GM12878 (cell line): Measurements from ENCODE around the gene RNF223. TPM values are rescaled to one million over a fixed set of nuclear protein-coding genes. Genes with fewer than 3 reads are reported as not detected.

Experiments
- ATAC-seq: fragments of 200-7000 bp; cut with Tn5 transposase; 3 replicates; pipeline ENCODE4 v1.9.1; 2020; ENCODE audit warnings: mild to moderate bottlenecking, moderate library complexity
- BruUV-seq: library from RNA; stranded (reverse); fragments of 400-500 nt; replicated peaks from 2 replicates; lab custom pipeline; 2021; lab: Mats Ljungman, UMichigan
- CTCF ChIA-PET: fragments of 300-600 bp; sonication (Branson Sonifier 250); formaldehyde crosslinking; extraction: SDS; loops from one replicate; lab custom pipeline; 2021; ENCODE audit warnings: inconsistent platforms; lab: Yijun Ruan, JAX
- POLR2A ChIA-PET: fragments of 350-600 bp; formaldehyde crosslinking; extraction: SDS; loops from one replicate; lab custom pipeline; 2021; ENCODE audit warnings: inconsistent platforms; lab: Charles Lee
- RAD21 ChIA-PET: fragments of 300-600 bp; sonication (Branson Sonifier 250); formaldehyde crosslinking; loops from one replicate; lab custom pipeline; 2023; ENCODE audit warnings: antibody characterized with exemption; ENCODE audit not compliant: unreplicated experiment; lab: Charles Lee
- SMC1A ChIA-PET: fragments of 300-600 bp; sonication (Branson Sonifier 250); formaldehyde crosslinking; loops from one replicate; lab custom pipeline; 2023; ENCODE audit not compliant: unreplicated experiment, uncharacterized antibody; lab: Charles Lee
- DNase-seq: peaks from one replicate; pipeline ENCODE4 v3.0.0-alpha.2; 2011; ENCODE audit warnings: low read depth, low spot score
- FAIRE-seq: peaks from 3 replicates; lab custom pipeline; 2011; peaks lifted over from hg19 to GRCh38; lab: Jason Lieb, UNC
- H2AFZ ChIP-seq: 2 replicates; pipeline ENCODE4 v1.6.0; 2011; ENCODE audit warnings: low read depth, low read length, control low read depth; ENCODE audit not compliant: control insufficient read depth
- H3K27ac ChIP-seq: 2 replicates; pipeline ENCODE4 v1.5.1; 2011; ENCODE audit warnings: control low read depth; ENCODE audit not compliant: control insufficient read depth, insufficient read depth
- H3K27me3 ChIP-seq, 2 experiments: replicated peaks in 1 of 2; 2 replicates each; pipeline versions ENCODE4 v1.6.0 to v1.6.1; 2011; ENCODE audit warnings: low read length in 1 of 2; ENCODE audit not compliant: control insufficient read depth in 2 of 2, insufficient read depth in 2 of 2
- H3K36me3 ChIP-seq, 2 experiments: 2 replicates each; pipeline ENCODE4 v1.5.1; 2011; ENCODE audit warnings: low read length in 1 of 2; ENCODE audit not compliant: control insufficient read depth in 2 of 2, insufficient read depth in 2 of 2
- H3K4me1 ChIP-seq: 2 replicates; pipeline ENCODE4 v1.6.1; 2011; ENCODE audit warnings: mild to moderate bottlenecking, low read length, moderate library complexity, mixed read lengths; ENCODE audit not compliant: control insufficient read depth, insufficient read depth
- H3K4me2 ChIP-seq: 2 replicates; pipeline ENCODE4 v1.6.0; 2011; ENCODE audit warnings: control low read depth; ENCODE audit not compliant: control insufficient read depth, insufficient read depth
- H3K4me3 ChIP-seq: fragments of 200-600 bp; sonication (generic); 2 replicates; pipeline ENCODE4 v1.5.1; 2016
- H3K79me2 ChIP-seq: 2 replicates; pipeline ENCODE4 v1.6.0; 2011; ENCODE audit warnings: low read length; ENCODE audit not compliant: control insufficient read depth, insufficient read depth
- H3K9ac ChIP-seq: 2 replicates; pipeline ENCODE4 v1.8.0; 2011; ENCODE audit warnings: low read length, control low read depth, mixed read lengths; ENCODE audit not compliant: control insufficient read depth, insufficient read depth
- H3K9me3 ChIP-seq: replicated peaks from 3 replicates; pipeline ENCODE4 v1.5.1; 2011; ENCODE audit warnings: mild to moderate bottlenecking, low read length; ENCODE audit not compliant: control insufficient read depth, insufficient read depth
- H4K20me1 ChIP-seq: 2 replicates; pipeline ENCODE4 v1.6.0; 2011; ENCODE audit not compliant: control insufficient read depth, insufficient read depth
- BRCA1 ChIP-seq: IDR thresholded peaks from 2 replicates; pipeline ENCODE4 v1.6.1; 2011; ENCODE audit warnings: low read depth, low read length, improper control_type of control experiment
- E2F8 ChIP-seq: fragments of 450-650 bp; IDR thresholded peaks from 2 replicates; pipeline ENCODE4 v1.6.1; 2018; ENCODE audit warnings: mild to moderate bottlenecking, low read depth, moderate library complexity; ENCODE audit not compliant: partially characterized antibody
- ELK1 ChIP-seq: IDR thresholded peaks from 2 replicates; pipeline ENCODE4 v1.6.1; 2012; ENCODE audit warnings: low read depth, low read length, improper control_type of control experiment
- ETV6 ChIP-seq, 2 experiments: fragments of 450-650 bp in 1 of 2; IDR thresholded peaks in 1 of 2; conservative IDR thresholded peaks in 1 of 2; 2 replicates each; pipeline ENCODE4 v1.6.1; 2014; ENCODE audit warnings: antibody characterized with exemption in 1 of 2, borderline replicate concordance in 1 of 2, low read depth in 1 of 2, mild to moderate bottlenecking in 1 of 2, moderate library complexity in 1 of 2
- MTA3 ChIP-seq: IDR thresholded peaks from 2 replicates; pipeline ENCODE4 v1.6.1; 2012; ENCODE audit warnings: low read length, inconsistent platforms, borderline replicate concordance
- MYB ChIP-seq: fragments of 150-350 bp; IDR thresholded peaks from 2 replicates; pipeline ENCODE4 v1.6.1; 2014; ENCODE audit warnings: mild to moderate bottlenecking, low read depth, low read length, borderline replicate concordance
- POU2F2 ChIP-seq: IDR thresholded peaks from 3 replicates; pipeline ENCODE4 v1.6.1; 2011; ENCODE audit warnings: low read depth, mild to moderate bottlenecking, low read length, borderline replicate concordance
- RCOR1 ChIP-seq: conservative IDR thresholded peaks from 2 replicates; pipeline ENCODE4 v1.6.1; 2012; ENCODE audit warnings: low read depth, low read length, improper control_type of control experiment
- TCF3 ChIP-seq: IDR thresholded peaks from 2 replicates; pipeline ENCODE4 v1.6.1; 2012; ENCODE audit warnings: low read depth, mild to moderate bottlenecking, low read length, borderline replicate concordance; ENCODE audit not compliant: insufficient read depth
- YY1 ChIP-seq: IDR thresholded peaks from 2 replicates; pipeline ENCODE4 v1.6.1; 2011; ENCODE audit warnings: low read depth, mild to moderate bottlenecking, low read length
- ZBTB33 ChIP-seq: fragments of 450-650 bp; IDR thresholded peaks from 2 replicates; pipeline ENCODE4 v1.6.1; 2017; ENCODE audit warnings: mild to moderate bottlenecking
- ZNF687 ChIP-seq: fragments of 450-650 bp; IDR thresholded peaks from 2 replicates; pipeline ENCODE4 v1.6.1; 2017; ENCODE audit warnings: mild to moderate bottlenecking, moderate library complexity
- WGBS: methylation state at CpG from one replicate; pipeline ENCODE4 v1.1.6; 2016; ENCODE audit warnings: low lambda C conversion rate; ENCODE audit not compliant: insufficient replicate concordance, insufficient coverage; ENCODE audit errors: missing lambda C conversion rate; 5-methylcytosine and 5-hydroxymethylcytosine counted together
- in situ Hi-C: fragments of 300-500 bp; cut with MboI; formaldehyde crosslinking; loops from 9 replicates; pipeline ENCODE4 v1.14.3; 2018; ENCODE audit warnings: mixed read lengths
- intact Hi-C: fragments of 100-400 bp; cut with micrococcal nuclease; formaldehyde crosslinking; loops from one replicate; pipeline ENCODE4 v1.14.2; 2022; ENCODE audit not compliant: unreplicated experiment
- polyA plus RNA-seq, 11 experiments: library from polyadenylated mRNA; depleted of rRNA in 4 of 11; unstranded in 6 of 11; stranded (reverse) in 5 of 11; fragments of >200 nt; fragmentation: Nextera tagmentation in 4 of 11; fragmentation: Illumina TruSeq in 1 of 11; extraction: Ambion mirVana in 4 of 11; extraction: Trizol in 1 of 11; gene quantifications; 1 replicate in 1 of 11; 2 replicates in 10 of 11; pipeline versions ENCODE4 v1.2.1 to v1.2.3, GENCODE V29; 2011 to 2016; ENCODE audit warnings: inconsistent platforms in 2 of 11, missing spikeins in 2 of 11, low read depth in 1 of 11
- total RNA-seq, 4 experiments: library from RNA; depleted of rRNA in 3 of 4; stranded (reverse); fragments of >200 nt in 3 of 4; fragmentation: Illumina TruSeq in 1 of 4; extraction: Trizol in 1 of 4; gene quantifications; 2 replicates each; pipeline versions ENCODE4 v1.2.1 to v1.2.3, GENCODE V29; 2013 to 2021

RNF223 gene
- total and polyA plus RNA-seq, 10 of the 15 experiments (the other 5 are each of a cell fraction or from before 2014, with no cell fraction given): 0.06 TPM; not detected in 9

DNA sequence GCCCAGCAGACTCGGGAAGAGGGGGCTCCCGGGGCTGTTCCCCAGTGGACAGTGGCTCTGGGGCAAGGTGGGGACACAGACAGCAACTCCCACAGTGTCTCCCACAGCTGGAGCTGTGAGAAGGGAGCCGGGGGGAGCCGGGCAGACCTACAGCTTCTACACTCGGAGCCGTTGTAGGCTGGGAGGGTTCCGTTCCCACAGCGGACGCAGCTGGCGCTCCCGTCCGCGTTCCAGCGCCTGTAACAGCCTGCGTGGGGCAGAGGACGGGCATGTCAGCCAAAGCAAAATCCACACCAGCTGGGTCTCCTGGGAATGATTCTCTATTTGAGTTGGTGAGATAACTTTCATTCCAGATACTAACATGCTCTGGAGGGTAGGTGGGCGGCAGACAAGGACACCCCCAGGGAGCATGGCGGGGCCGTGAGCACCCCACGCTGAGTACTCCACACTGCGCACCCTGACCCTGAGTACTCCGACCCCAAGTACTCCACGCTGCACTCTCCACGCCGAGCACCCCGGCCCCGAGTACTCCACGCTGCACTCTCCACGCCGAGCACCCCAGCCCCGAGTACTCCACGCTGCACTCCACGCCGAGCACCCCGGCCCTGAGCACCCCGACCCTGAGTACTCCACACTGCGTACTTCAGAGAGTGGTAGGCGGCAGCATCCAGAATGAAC is 13.4 kb upstream of the RNF223 start (continued):
- TF ChIP-seq E2F8: no peak
- no peak for TF ChIP-seq ZBTB33
- TF ChIP-seq RCOR1: no peak

DNA sequence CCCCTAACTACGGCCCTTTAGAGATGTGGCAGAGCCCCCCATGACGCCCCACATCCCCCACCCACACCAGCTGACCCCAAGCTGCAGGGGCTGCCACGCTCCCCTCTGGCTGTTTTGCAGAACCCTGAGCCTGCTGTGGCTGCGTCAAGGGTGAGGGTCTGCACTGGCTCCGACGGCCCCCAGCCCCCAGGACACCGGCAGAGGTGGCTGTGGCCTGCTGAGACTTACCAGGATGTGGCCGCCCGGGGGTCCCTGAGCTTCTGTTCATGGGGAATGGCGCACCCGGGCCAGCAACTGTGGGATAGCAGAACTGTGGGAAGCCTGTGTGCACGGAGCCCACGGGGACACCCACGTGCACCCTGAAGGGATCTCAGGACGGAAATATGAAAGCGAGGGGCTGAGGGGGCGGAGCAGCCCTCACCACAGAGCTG is 12.8 kb upstream of the RNF223 start:
- H2AFZ ChIP-seq: no peak overlapping the region
- no peak overlapping the region for H3K4me2 ChIP-seq
- no peaks in the 10 kb centered on the region for H3K79me2 ChIP-seq
- H3K36me3 ChIP-seq: no peaks in the 10 kb centered on the region
- SMC1A ChIA-PET: no interaction called here
- CTCF ChIA-PET: no interaction called here
- H3K27me3 ChIP-seq: no peaks in the 10 kb centered on the region
- no TSS peak for BruUV-seq
- H3K9ac ChIP-seq: no peak overlapping the region
- DNase-seq (no peak), FAIRE-seq (no peak), ATAC-seq (no peak)
- H3K27ac ChIP-seq: no peak overlapping the region
- in situ Hi-C loops (no loop called here), intact Hi-C loops (no loop called here)
- 85% methylated on average over 15 of the region's 17 CpGs for WGBS
- H4K20me1 ChIP-seq: no peaks in the 10 kb centered on the region
- H3K4me1 ChIP-seq: no peaks in the 10 kb centered on the region
- POLR2A ChIA-PET: no interaction called here
- H3K4me3 ChIP-seq: no peak overlapping the region
- H3K9me3 ChIP-seq: no peaks in the 10 kb centered on the region
- RAD21 ChIA-PET: no interaction called here
- TF ChIP-seq YY1 (no peak), POU2F2 (no peak), ELK1 (no peak), BRCA1 (no peak), ZNF687 (no peak), ETV6 (conservative IDR thresholded peaks at IDR 0.05 in 1 of 2, IDR thresholded peaks at IDR 0.05 in 1 of 2; ENCODE audit: borderline replicate concordance in 1 of 2, low read depth in 1 of 2) (no peak), MTA3 (no peak), TCF3 (no peak), MYB (no peak)
